UCSD-AML1 (cell line): ENCODE data around the gene PARP1.
"Not testable (repeated sequence)": the region's sequence is repeated elsewhere in the genome, so short reads cannot be mapped to it uniquely, and the experiment has no call there.

Experiments used
- DNase-seq: peaks from one replicate; lab custom pipeline; 2025; ENCODE audit not compliant: unreplicated experiment; lab: John Stamatoyannopoulos, UW

The PARP1 gene

GRCh38 chr1:226355669-226356551, 52.0 kb downstream of the PARP1 start:
- DNase-seq: no peak

- no peak for DNase-seq
These were observed 52.9 kb downstream of the PARP1 start for GRCh38 chr1:226355016-226355415.

- DNase-seq: no peak
These were observed 54.0 kb downstream of the PARP1 start for GRCh38 chr1:226353698-226354525.

GRCh38 chr1:226351709-226352108, 56.2 kb downstream of the PARP1 start:
- no peak for DNase-seq

GRCh38 chr1:226350519-226350865, 57.4 kb downstream of the PARP1 start:
- peak; percentile 51 for DNase-seq

GRCh38 chr1:226349801-226350518, 57.9 kb downstream of the PARP1 start:
- peak; percentile 52 for DNase-seq

GRCh38 chr1:226349081-226349480, 58.8 kb downstream of the PARP1 start:
- no peak for DNase-seq

GRCh38 chr1:226344441-226345259, 63.2 kb downstream of the PARP1 start:
- no peak for DNase-seq

- no peak for DNase-seq
These were observed 65.2 kb downstream of the PARP1 start for GRCh38 chr1:226342656-226343055.

GRCh38 chr1:226340111-226340510, 67.8 kb downstream of the PARP1 start:
- not testable (repeated sequence) for DNase-seq

GRCh38 chr1:226337276-226337875, 70.5 kb downstream of the PARP1 start:
- DNase-seq: no peak

- DNase-seq: no peak
These were observed 72.2 kb downstream of the PARP1 start for GRCh38 chr1:226335661-226336060.

GRCh38 chr1:226332947-226333346, 74.9 kb downstream of the PARP1 start:
- DNase-seq: no peak

- DNase-seq: no peak
These were observed 78.7 kb downstream of the PARP1 start for GRCh38 chr1:226329237-226329636.

GRCh38 chr1:226327761-226328162, 80.1 kb downstream of the PARP1 start:
- DNase-seq: no peak

GRCh38 chr1:226325178-226325577, 82.7 kb downstream of the PARP1 start:
- no peak for DNase-seq

GRCh38 chr1:226324479-226324878, 83.4 kb downstream of the PARP1 start:
- no peak for DNase-seq

GRCh38 chr1:226322986-226323385, 84.9 kb downstream of the PARP1 start:
- DNase-seq: no peak

GRCh38 chr1:226320930-226321329, 87.0 kb downstream of the PARP1 start:
- no peak for DNase-seq

GRCh38 chr1:226318471-226318870, 89.4 kb downstream of the PARP1 start:
- no peak for DNase-seq
